H9 (cell line): ENCODE results near the gene NINJ1. TPM values are rescaled to one million over a fixed set of nuclear protein-coding genes. Genes with fewer than 3 reads are reported as not detected.
A peak's percentile ranks its signal among the peaks of the same experiment; 100 is the strongest.

Source experiments
- DNase-seq: peaks from one replicate; pipeline ENCODE4 v3.0.0-alpha.2; 2017
- H2AFZ ChIP-seq: one replicate; pipeline ENCODE4 v1.6.1; 2013; ENCODE audit warnings: mild to moderate bottlenecking, low read length, control low read depth, moderate library complexity
- H2AK5ac ChIP-seq: 2 replicates; pipeline ENCODE4 v1.6.1; 2013; ENCODE audit warnings: low read length, control low read depth, mixed read lengths; ENCODE audit not compliant: insufficient read length
- H2BK120ac ChIP-seq: one replicate; pipeline ENCODE4 v1.6.1; 2013; ENCODE audit warnings: low read depth, mild to moderate bottlenecking, low read length, control low read depth, inconsistent platforms; ENCODE audit not compliant: poor library complexity, severe bottlenecking
- H2BK12ac ChIP-seq: 2 replicates; pipeline ENCODE4 v1.6.1; 2013; ENCODE audit warnings: low read length, control low read depth, mixed read lengths, low read depth; ENCODE audit not compliant: insufficient read length
- H2BK15ac ChIP-seq: 2 replicates; pipeline ENCODE4 v1.6.1; 2013; ENCODE audit warnings: low read depth, low read length, control low read depth
- H2BK20ac ChIP-seq: one replicate; pipeline ENCODE4 v1.6.1; 2013; ENCODE audit warnings: low read depth, mild to moderate bottlenecking, low read length, control low read depth, inconsistent platforms; ENCODE audit not compliant: poor library complexity, severe bottlenecking
- H2BK5ac ChIP-seq: 2 replicates; pipeline ENCODE4 v1.6.1; 2013; ENCODE audit warnings: low read length, control low read depth, mixed read lengths; ENCODE audit not compliant: insufficient read length
- H3K14ac ChIP-seq: 2 replicates; pipeline ENCODE4 v1.6.1; 2013; ENCODE audit warnings: low read length, control low read depth; ENCODE audit not compliant: insufficient read depth
- H3K18ac ChIP-seq: 2 replicates; pipeline ENCODE4 v1.6.1; 2013; ENCODE audit warnings: low read depth, mild to moderate bottlenecking, mixed read lengths, low read length, control low read depth; ENCODE audit not compliant: insufficient read length
- H3K23ac ChIP-seq: 2 replicates; pipeline ENCODE4 v1.6.1; 2013; ENCODE audit warnings: low read length, control low read depth, mixed read lengths, low read depth; ENCODE audit not compliant: insufficient read length
- H3K23me2 ChIP-seq: 2 replicates; pipeline ENCODE4 v1.6.1; 2013; ENCODE audit warnings: low read depth, mild to moderate bottlenecking, mixed read lengths, low read length, control low read depth; ENCODE audit not compliant: insufficient read length, poor library complexity, severe bottlenecking
- H3K27ac ChIP-seq: 2 replicates; pipeline ENCODE4 v1.5.1; 2013; ENCODE audit warnings: low read length, control low read depth, mixed read lengths, low read depth; ENCODE audit not compliant: insufficient read length
- H3K27me3 ChIP-seq: 2 replicates; pipeline ENCODE4 v1.6.1; 2013; ENCODE audit warnings: low read length, control low read depth, inconsistent platforms; ENCODE audit not compliant: insufficient read depth
- H3K4ac ChIP-seq: 2 replicates; pipeline ENCODE4 v1.6.1; 2013; ENCODE audit warnings: low read depth, mild to moderate bottlenecking, control low read depth, inconsistent platforms, low read length, moderate library complexity
- H3K4me1 ChIP-seq: 2 replicates; pipeline ENCODE4 v1.6.1; 2013; ENCODE audit warnings: low read length, control low read depth, inconsistent platforms; ENCODE audit not compliant: insufficient read depth
- H3K4me2 ChIP-seq: 2 replicates; pipeline ENCODE4 v1.6.1; 2013; ENCODE audit warnings: low read length, control low read depth, mixed read lengths; ENCODE audit not compliant: insufficient read length, insufficient read depth
- H3K56ac ChIP-seq: 2 replicates; pipeline ENCODE4 v1.6.1; 2013; ENCODE audit warnings: low read depth, mild to moderate bottlenecking, mixed read lengths, low read length, control low read depth; ENCODE audit not compliant: insufficient read length
- H3K79me1 ChIP-seq: 2 replicates; pipeline ENCODE4 v1.6.1; 2013; ENCODE audit warnings: low read depth, mild to moderate bottlenecking, moderate library complexity, low read length, control low read depth, inconsistent platforms; ENCODE audit not compliant: insufficient read depth, poor library complexity, severe bottlenecking
- H3K79me2 ChIP-seq: 2 replicates; pipeline ENCODE4 v1.6.1; 2013; ENCODE audit warnings: low read length, control low read depth, inconsistent platforms; ENCODE audit not compliant: insufficient read depth
- H3K9ac ChIP-seq: 2 replicates; pipeline ENCODE4 v1.6.1; 2013; ENCODE audit warnings: low read length, control low read depth, mixed read lengths; ENCODE audit not compliant: insufficient read length; ENCODE audit errors: extremely low read depth
- H3K9me3 ChIP-seq: one replicate; pipeline ENCODE4 v1.6.1; 2013; ENCODE audit warnings: low read depth, low read length, inconsistent platforms; ENCODE audit not compliant: control insufficient read depth
- H3T11ph ChIP-seq: one replicate; pipeline ENCODE4 v1.6.1; 2013; ENCODE audit warnings: mild to moderate bottlenecking, low read length, control low read depth, inconsistent platforms
- H4K20me1 ChIP-seq: one replicate; pipeline ENCODE4 v1.6.1; 2013; ENCODE audit not compliant: control insufficient read depth, insufficient read length, insufficient read depth
- H4K5ac ChIP-seq: 2 replicates; pipeline ENCODE4 v1.6.1; 2013; ENCODE audit warnings: low read depth, mild to moderate bottlenecking, mixed read lengths, low read length, control low read depth; ENCODE audit not compliant: insufficient read length
- H4K8ac ChIP-seq: replicated peaks from 2 replicates; pipeline ENCODE4 v1.6.1; 2013; ENCODE audit warnings: low read length, control low read depth, mixed read lengths, low read depth; ENCODE audit not compliant: insufficient read length
- H4K91ac ChIP-seq: 2 replicates; pipeline ENCODE4 v1.6.1; 2013; ENCODE audit warnings: low read depth, mild to moderate bottlenecking, moderate library complexity, mixed read lengths, low read length, control low read depth; ENCODE audit not compliant: insufficient read length
- H3K27ac Mint-ChIP-seq, 3 experiments: 2 replicates in 2 of 3; 3 replicates in 1 of 3; pipeline ENCODE4 v1.8.0; 2020 to 2021; ENCODE audit warnings: mixed read lengths in 3 of 3, mild to moderate bottlenecking in 1 of 3, moderate library complexity in 1 of 3
- H3K27me3 Mint-ChIP-seq: 2 replicates; pipeline ENCODE4 v1.8.0; 2021; ENCODE audit warnings: low read depth, mild to moderate bottlenecking, moderate library complexity, mixed read lengths
- H3K36me3 Mint-ChIP-seq, 3 experiments: 2 replicates in 2 of 3; 3 replicates in 1 of 3; pipeline ENCODE4 v1.8.0; 2020 to 2021; ENCODE audit warnings: low read depth in 3 of 3, mixed read lengths in 3 of 3; ENCODE audit not compliant: insufficient read depth in 1 of 3
- H3K4me1 Mint-ChIP-seq, 2 experiments: 2 replicates each; pipeline ENCODE4 v1.8.0; 2020; ENCODE audit warnings: mixed read lengths in 2 of 2
- H3K4me3 Mint-ChIP-seq, 2 experiments: 2 replicates in 1 of 2; 3 replicates in 1 of 2; pipeline ENCODE4 v1.8.0; 2020 to 2021; ENCODE audit warnings: mild to moderate bottlenecking in 2 of 2, mixed read lengths in 2 of 2, moderate library complexity in 1 of 2
- H3K9me3 Mint-ChIP-seq, 2 experiments: 2 replicates in 1 of 2; 3 replicates in 1 of 2; pipeline ENCODE4 v1.8.0; 2020; ENCODE audit warnings: mild to moderate bottlenecking in 2 of 2, mixed read lengths in 2 of 2, moderate library complexity in 1 of 2
- CTCF ChIP-seq: fragments of 200-600 bp; sonication (generic); conservative IDR thresholded peaks from 3 replicates; pipeline ENCODE4 v1.8.0; 2021; ENCODE audit warnings: antibody characterized with exemption, mild to moderate bottlenecking
- WGBS: extraction: QIAGEN DNeasy Blood & Tissue Kit; methylation state at CpG from one replicate; pipeline ENCODE4 v1.1.7; 2013; ENCODE audit warnings: missing lambda C conversion rate, low lambda C conversion rate, mixed read lengths; ENCODE audit not compliant: insufficient read length; ENCODE audit errors: extremely low coverage; 5-methylcytosine and 5-hydroxymethylcytosine counted together
- total RNA-seq: library from RNA; stranded (reverse); gene quantifications from 2 replicates; pipeline ENCODE4 v1.2.1, GENCODE V29; 2021

Gene NINJ1
- total RNA-seq, 1 experiment from 2014 or later, result 28.9 TPM

- Mint-ChIP-seq H3K36me3 (no peaks in the 10 kb centered on the region; a peak in 3 of 7 replicates), H3K4me3 (peak overlapping the region; percentile 64 to 85), H3K27me3 (peaks cover 42% of the 10 kb centered on the region), H3K9me3 (no peaks in the 10 kb centered on the region), H3K27ac (peak overlapping the region in 1 of 3 experiments; percentile 65; a peak in 2 of 7 replicates), H3K4me1 (peaks cover 22 to 24% of the 10 kb centered on the region in 2 experiments)
- Histone ChIP-seq H2BK12ac (no peak overlapping the region), H3K79me2 (no peaks in the 10 kb centered on the region; the same call in 1 of the 2 replicates), H3K27me3 (peaks cover 4% of the 10 kb centered on the region; the same call in 1 of the 2 replicates), H3K4ac (no peak overlapping the region), H2BK15ac (no peak overlapping the region), H2AFZ (no peak overlapping the region), H3K4me1 (no peaks in the 10 kb centered on the region), H3K18ac (no peak overlapping the region), H3K9me3 (no peaks in the 10 kb centered on the region), H3K56ac (no peak overlapping the region), H4K20me1 (no peaks in the 10 kb centered on the region), H2BK20ac (no peak overlapping the region), H3K27ac (no peak overlapping the region), H2BK5ac (no peak overlapping the region), H3K23ac (no peak overlapping the region), H3K23me2 (peaks cover 5% of the 10 kb centered on the region), H3K14ac (no peak overlapping the region), H3K9ac (no peak overlapping the region), H3K79me1 (no peaks in the 10 kb centered on the region), H2BK120ac (no peak overlapping the region), H3K4me2 (peak overlapping the region; percentile 23), H4K5ac (no peak overlapping the region), H4K8ac (no peak overlapping the region), H4K91ac (no peak overlapping the region), H2AK5ac (no peak overlapping the region), H3T11ph (no peak overlapping the region)
- WGBS, result no CpG with 5 or more reads among the region's 5 CpGs
- no peak for TF ChIP-seq CTCF
- no peak for DNase-seq
Observed at GRCh38 chr9:93183131-93183662, 49.1 kb upstream of the NINJ1 start.
